NCI-H1092 (cell line): ENCODE results near the gene NUDT22.
"Not testable (repeated sequence)": the region's sequence is repeated elsewhere in the genome, so short reads cannot be mapped to it uniquely, and the experiment has no call there.

Experiments
- DNase-seq: peaks from one replicate; lab custom pipeline; 2025; lab: John Stamatoyannopoulos, UW

NUDT22 gene

GRCh38 chr11:64243236-64243854 lies 17.3 kb downstream of the NUDT22 start:
- DNase-seq: no peak

GRCh38 chr11:64244107-64244506 lies 18.0 kb downstream of the NUDT22 start:
- no peak for DNase-seq

- DNase-seq: no peak
These were observed 18.9 kb downstream of the NUDT22 start for GRCh38 chr11:64244966-64245365.

DNA sequence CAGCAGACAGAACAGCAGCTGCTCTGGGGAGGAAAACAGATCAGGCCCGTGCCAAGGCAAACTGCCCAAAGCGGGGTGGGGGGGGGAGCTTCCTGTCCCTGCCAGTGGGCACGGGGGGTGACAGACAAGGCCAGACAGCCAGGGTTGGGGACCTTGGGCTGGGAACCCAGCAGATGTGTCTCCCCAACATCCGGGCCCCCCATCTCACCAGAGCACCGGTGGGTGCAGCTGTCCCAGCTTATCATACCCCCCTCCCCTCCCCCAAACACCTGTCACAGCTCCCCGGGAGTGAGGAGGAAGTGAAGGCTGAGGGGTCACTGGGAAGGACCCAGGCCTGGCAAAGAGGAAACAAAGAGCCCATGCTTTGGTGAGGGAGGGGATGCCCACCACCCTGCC lies 19.3 kb downstream of the NUDT22 start:
- DNase-seq: no peak

DNA sequence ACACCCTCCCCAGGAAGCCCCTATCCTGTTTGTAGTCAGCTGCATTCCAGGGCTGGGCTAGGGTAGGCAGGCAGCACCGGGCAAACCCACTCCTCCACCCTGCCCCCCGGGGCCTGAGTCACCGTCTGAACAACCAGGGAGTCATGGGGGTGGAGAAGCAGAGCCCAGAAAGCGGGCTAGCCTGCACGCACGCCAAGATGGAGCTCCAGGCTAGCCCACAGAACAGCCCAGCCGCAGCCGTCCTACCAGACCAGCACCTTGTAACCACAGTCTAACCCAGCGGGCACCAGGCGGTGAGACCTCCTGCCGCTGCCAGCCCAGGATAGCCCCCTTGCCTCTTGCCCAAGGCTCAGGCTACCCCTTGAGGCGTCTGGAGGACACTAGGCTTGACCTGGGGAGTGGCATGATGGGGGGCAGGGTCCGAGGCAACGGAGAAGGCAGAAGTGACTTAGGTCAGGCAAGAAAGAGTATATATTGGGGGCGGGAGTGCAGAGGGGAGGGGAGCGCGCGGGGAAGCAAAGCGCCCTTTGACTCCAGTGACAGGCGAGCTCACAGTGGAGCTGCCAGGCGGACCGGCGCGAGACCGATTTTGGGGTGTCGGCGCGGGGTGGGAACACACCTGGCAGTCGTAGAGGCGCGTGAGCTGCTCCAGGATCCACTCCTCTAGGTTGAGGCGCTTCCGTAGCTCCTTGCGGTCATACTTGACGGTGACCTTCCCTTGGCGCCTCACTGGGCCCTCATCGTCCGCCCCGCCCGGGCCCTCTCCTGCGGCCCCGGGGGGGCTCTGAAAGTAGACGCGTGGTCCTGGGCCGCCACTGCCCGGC lies 19.9 kb downstream of the NUDT22 start:
- peak; percentile 40 for DNase-seq

DNA sequence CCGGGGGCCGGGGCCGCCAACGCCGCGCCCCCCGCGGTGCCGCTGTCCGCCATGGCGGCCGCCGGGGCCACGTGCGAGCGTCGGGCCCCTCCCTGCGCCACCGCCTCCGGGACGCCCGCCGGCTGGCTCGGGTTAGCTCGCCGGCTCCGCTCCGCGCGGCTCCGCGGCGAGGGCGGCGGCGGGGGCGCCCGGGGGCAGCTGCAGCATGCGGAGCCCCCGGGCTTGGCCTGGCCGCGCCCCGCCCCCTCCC lies 20.5 kb downstream of the NUDT22 start:
- not testable (repeated sequence) for DNase-seq

DNA sequence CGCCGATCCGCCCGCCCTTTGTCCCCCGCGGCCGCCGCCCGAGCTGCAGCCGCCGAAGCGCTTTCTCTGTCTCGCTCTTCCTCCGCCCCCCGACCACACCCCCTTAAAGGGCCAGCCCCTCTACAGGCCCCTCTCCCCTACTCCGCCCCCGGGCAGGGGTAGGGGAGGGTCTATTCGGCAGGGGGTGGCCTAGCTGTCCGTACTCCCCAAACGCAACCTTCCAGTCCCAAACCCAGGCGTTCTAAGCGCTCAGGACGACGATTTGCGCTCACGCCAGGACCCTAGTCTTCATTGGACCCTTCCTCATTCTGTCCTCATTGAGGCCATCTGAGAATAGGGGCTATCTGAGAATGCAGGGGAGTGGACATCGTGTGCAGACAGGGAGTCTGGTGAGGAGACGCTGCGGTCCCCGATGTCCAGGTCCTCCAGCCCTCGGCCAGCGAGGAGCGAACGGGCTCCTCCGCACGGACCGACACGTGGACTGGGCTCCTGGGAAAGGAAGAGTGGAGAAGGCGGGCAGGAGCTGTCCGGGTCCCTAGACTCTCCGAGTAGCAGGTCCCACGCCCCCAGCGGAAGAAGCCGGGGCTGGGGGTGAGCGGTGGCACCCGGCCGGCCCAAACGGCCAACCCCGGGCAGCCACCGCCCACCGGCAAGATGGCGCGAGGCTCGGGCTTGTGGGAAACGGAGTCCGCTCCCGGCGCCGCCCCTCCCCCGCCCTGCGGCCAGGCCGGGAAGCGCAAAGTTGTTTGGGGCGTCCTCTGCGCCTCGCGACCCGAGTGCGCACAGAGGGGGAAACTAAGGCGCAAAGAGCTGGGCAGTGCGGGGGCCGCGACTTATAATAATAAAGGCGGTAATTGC lies 21.0 kb downstream of the NUDT22 start, which contains the start of gene PPP1R14B:
Gene PPP1R14B, minus strand, starts transcription at position 73 of the 858 bp plus-strand sequence. CDS start 270 bp downstream, outside the sequence.
- peak; percentile 85 for DNase-seq

- no peak for DNase-seq
These were observed 21.9 kb downstream of the NUDT22 start for GRCh38 chr11:64247729-64248531.

DNA sequence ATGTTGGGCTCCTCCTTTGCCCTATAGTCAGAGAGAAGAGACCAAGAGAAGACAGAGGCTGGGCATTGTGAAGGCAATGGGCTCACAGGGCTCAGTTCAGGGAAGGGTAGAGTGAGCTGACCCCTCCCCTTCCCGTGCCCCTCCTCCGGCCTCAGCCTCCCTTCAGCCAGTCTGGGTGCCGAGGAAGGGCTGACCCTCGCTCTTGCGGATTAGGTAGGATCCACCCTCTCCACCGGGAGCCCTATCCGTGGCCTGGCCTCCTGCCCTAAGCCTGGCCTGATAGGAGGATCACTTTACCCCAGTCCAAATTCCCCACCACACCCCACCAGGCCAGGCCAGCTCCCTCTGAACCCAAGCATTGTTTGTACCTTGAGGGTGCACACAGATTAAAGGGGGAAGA lies 22.5 kb downstream of the NUDT22 start:
- DNase-seq: no peak

GRCh38 chr11:64249038-64249437 lies 23.0 kb downstream of the NUDT22 start:
- DNase-seq: no peak

DNA sequence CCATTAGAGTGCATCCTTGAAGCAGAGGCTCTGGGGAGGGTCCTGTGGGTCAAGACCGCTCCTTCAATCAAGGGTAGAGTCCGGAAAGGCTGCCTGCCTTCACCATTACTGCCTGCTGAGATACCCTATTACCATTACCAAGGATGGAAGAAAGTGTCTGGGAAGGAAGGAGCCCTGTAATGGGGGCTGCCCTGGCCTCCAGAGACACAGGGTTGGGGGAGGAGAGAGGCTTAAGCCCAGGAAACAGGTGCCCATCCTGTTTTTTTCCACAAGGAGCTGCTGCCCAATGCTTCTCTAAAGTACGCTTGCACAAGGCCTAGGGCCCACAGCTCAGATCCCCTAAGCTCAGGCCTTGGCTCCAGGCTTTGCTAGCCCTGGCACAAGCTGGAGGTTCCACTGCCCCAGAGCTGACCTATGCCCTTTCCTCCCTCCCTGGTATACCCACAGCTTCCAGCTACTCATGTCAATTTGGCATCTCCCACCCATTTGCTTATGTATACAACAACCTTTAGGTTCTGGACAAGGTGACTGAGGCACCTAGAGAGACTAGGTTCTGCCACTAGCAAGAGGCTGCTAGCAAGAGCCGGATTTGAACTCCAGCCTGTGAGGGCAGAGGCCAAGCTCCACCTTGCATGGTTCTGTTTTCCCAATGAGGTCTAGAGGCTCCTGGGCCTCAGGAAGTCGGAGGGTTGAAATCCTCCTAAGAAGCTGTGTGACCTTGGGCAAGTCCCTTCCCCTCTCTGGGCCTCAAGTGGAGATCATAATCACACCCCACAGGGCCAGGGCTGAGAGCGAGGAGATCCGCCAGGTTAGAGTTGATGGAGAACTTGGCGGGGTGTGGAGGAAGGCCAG lies 23.7 kb downstream of the NUDT22 start:
- DNase-seq: no peak

DNA sequence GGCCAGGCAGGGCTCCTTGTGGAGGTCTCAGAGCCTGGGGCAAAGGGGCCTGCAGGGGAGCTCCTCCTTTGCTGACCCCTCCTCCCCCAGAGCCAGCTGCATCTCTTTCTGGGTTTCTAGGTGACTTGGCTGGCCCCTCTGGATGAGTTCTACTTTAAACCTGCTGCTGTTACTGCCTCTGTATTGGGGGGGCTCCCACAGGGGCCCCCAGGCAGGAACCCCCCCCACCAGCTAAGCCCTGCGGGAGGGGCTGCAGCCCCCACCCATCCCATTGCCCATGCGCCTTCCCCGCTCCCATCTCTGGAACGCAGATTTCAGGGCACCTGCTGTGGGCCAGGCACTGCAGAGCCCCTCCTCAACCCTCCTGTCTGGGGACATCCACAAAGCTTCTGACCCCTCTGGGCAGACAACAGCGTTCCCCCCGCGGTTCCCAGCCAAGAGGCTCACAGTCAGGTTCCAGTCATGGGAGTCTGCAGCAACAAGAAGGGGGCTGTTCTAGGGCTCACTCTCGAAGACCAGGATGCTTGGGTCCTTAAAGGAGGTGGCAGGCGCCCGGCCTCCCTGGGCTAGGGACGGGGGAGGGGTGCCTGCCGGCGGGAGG lies 24.4 kb downstream of the NUDT22 start:
- no peak for DNase-seq

DNA sequence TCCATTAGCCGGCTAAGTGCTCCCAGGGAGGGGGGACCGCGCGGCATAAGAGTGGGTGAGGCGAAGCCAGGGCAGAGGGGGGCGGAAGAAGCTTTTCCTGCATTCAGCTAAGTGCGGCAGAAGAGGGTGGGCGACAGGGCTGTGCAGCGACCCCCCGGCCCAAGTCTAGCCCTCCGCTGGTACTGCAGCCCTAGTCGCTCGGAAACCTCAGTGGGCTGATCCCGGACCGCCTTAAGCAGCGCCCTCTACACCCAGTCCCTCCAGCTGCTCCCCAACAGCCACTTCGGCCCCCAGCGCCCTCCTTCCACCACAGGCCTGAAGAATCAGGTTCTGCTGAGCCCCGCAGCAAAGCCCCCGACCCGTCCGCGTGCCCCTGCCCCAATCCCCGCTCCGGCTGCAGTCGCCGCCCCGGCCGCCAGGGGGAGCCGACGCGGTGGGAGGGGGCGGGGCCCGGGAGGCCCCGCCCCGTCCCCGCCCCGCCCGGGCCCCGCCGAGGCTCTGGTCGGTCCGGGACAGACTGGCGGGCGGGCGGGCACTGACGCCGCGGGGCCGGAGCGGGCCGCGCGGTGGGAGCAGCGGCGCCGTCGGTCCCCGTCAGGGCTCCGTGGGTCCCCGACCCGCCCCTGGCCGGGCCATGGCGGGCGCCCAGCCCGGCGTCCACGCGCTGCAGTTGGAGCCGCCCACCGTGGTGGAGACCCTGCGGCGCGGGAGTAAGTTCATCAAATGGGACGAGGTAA lies 25.1 kb downstream of the NUDT22 start, which contains the start of gene PLCB3:
Gene PLCB3, plus strand, starts transcription at position 515 of the 737 bp plus-strand sequence. Its CDS starts 120 bp downstream, at position 635.
- DNase-seq: no peak

DNA sequence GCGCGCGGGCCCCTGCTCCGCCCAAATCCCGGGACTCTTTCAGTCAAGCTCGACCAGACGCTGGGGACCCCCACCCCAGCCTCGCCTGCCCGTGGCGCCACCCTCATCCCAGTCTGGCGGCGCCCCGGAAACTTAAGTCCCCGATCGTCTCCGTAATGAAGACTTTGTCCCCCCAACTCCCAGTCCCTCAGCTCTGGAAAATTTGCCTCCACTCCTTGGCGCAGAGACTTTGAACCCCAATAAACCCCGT lies 25.6 kb downstream of the NUDT22 start:
- DNase-seq: no peak

DNA sequence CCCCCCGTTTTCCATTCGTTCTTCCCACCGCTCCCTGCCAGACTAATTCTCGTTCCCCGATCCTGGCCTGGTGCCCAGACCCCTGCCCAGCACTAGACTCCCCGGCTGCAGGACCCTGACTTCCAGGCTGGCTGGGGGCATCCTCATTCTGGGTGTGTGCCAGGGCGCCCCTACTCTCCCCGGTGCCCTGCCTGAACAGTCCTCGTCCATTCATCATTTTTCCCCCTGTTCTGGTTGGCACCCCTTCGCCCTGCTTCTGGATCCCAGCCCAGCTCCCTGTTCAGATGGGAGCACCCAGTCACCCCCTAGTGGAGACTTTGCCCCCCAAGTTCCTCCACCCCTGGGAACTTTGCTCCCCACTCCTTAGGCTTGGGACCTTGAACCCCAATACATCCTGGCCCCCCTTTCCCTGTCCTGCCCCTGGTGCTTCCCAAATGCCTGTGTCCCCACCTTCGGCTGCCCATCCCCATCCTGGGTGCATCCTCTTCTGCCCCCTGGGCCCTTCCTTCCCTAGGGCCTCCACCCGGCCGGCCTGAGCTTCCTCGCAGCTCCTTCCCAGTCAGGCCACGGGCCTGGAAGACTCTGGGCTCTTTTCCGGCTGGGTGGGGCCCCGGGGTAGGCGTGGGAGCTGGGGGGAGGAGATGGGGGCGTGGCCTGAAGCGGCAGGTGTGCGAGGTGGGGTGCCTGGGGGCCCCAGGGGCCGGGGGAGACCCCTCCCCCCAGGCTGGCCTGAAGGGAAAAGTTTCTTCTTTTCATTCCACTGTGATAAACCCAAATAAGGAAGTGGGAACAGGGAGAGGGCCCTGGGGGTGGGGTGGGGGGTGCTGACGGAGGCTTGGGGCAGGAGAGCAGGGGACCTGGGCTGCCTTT lies 26.2 kb downstream of the NUDT22 start:
- DNase-seq: no peak

GRCh38 chr11:64253043-64253442 lies 27.0 kb downstream of the NUDT22 start:
- no peak for DNase-seq

DNA sequence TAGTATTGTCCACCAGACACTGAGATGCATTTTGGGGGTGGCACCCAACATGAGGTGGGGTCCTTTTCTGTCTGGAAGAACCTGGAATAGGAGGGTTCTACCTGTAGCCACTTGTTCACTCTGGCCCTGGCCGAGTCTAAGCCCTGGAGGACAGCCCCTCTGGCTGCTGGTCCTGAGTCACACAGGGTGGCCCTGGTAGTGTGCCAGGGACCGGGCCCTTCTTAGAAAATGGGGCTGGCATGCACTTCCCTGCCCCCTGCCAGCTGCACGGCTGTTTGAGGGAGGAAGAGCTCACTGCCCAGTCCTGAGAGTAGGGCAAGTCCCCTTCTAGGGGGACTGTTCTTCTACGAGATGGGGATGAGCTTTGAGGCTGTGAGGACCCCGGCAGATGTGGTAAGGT lies 27.4 kb downstream of the NUDT22 start:
- DNase-seq: no peak

DNA sequence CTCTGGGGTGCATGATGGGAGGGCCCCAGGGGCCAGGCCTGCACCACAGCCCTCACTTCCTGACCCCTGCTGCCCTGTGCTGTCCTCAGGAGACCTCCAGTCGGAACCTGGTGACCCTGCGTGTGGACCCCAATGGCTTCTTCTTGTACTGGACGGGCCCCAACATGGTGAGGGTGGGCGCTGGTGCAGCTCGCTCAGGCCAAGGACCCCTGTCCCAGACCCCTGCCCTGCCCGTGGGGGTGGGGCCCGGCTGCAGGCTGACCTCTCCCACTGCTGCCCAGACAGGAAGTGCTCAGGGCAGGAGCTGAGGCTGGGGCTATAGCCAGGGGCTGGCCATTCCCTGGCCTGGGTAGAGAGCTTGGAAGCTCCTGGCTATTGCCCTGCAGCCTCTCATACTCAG lies 28.3 kb downstream of the NUDT22 start:
- DNase-seq: no peak
